ENCODE results near the gene UBE2L6.
A peak's percentile ranks its signal among the peaks of the same experiment; 100 is the strongest.

Gene UBE2L6

DNA sequence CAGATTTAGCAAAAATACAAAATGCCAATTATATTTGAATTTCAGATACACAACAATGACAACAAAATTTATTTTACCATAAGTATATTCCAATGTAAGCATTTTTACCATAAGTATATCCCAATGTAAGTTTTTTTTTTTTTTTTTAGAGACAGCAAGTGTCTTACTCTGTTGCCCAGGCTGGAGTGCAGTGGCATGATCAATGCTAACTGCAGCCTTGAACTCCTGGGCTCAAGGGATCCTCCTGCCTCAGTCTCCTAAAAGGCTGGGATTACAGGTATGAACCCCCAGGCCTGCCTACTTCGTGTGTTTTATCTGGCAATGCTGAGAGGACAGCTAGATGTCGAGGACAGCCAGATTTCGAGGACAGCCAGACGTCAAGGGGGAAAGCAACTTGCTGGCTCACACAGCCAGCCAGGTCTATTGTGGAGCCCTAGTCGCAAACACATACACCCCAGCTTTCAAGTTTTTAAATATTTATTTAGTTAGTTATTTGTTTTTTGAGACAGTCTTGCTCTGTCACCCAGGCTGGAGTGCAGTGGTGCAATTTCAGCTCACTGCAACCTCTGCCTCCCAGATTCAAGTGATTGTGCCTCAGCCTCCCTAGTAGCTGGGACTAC lies 28.9 kb upstream of the UBE2L6 start:
- no peaks in the 10 kb centered on the region for H3K9me3 ChIP-seq
- no peaks in the 10 kb centered on the region for H3K36me3 ChIP-seq (replicated peaks)
- in situ Hi-C loops (cut with MboI; ENCODE audit: low sequenced_read_pairs), result no loop called here
- peaks cover 3% of the 10 kb centered on the region; the same call in 1 of the 2 replicates for H3K27me3 ChIP-seq (ENCODE audit: low read depth)
- H3K4me3 ChIP-seq, result no peak overlapping the region
- DNase-seq (ENCODE audit: low spot score in 2 of 2), result no peak
- H3K4me1 ChIP-seq, result no peaks in the 10 kb centered on the region

DNA sequence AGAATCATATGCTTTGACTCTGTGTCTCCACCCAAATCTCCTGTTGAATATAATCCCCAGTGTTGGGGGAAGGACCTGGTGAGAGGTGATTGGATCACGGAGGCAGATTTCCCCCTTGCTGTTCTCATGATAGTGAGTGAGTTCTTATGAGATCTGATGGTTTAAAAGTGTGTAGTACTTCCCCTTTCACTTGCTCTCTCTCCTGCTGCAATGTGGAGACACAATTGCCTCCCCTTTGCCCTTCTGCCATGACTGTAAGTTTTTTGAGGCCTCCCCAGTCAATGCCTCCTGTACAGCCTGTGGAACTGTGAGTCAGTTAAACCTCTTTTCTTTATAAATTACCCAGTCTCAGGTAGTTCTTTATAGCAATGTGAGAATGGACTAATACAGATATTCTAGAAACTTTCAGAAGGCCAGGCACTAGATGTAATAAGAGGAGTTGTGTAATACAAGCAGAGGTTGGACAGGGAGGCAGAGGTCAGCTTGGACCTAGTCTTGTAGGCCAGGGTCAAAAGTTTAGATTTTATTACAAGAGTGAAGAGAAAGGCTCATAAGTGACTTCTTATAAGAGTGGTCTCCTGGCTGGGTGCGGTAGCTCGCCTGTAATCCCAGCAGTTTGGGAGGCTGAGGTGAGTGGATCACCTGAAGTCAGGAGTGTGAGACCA lies 20.7 kb upstream of the UBE2L6 start:
- H3K27me3 ChIP-seq (ENCODE audit: low read depth), result no peaks in the 10 kb centered on the region; the same call in 1 of the 2 replicates
- in situ Hi-C loops (cut with MboI; ENCODE audit: low sequenced_read_pairs), result no loop called here
- DNase-seq (ENCODE audit: low spot score in 2 of 2), result no peak

DNA sequence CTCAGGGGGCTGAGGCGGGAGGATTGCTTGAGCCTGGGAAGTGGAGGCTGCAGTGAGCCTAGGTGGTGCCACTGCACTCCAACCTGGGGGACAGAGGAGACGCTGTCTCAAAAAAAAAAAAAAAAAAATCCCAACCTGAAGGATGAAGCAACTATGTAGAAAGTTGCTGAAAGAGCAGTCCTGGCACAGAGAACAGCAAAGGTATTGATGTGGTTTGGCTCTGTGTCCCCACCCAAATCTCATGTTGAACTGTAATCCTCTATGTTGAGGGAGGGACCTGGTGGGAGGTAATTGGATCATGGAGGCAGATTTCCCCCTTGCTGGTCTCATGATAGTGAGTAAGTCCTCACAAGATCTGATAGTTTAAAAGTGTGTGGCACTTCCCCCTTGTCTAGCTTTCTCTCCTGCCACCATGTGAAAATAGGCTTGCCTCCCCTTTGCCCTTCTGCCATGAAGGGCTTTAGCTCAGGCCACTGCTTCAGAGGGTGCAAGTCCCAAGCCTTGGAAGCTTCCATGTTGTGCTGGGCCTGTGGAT lies 19.3 kb upstream of the UBE2L6 start:
- no peaks in the 10 kb centered on the region for H3K27me3 ChIP-seq (ENCODE audit: low read depth)
- in situ Hi-C loops (cut with MboI; ENCODE audit: low sequenced_read_pairs), result no loop called here
- no peak overlapping the region for H3K4me3 ChIP-seq
- H3K4me1 ChIP-seq, result no peaks in the 10 kb centered on the region
- no peaks in the 10 kb centered on the region for H3K9me3 ChIP-seq
- no peak for DNase-seq (ENCODE audit: low spot score in 2 of 2)
- no peaks in the 10 kb centered on the region for H3K36me3 ChIP-seq (replicated peaks)

More for the DNA sequence above, 20.7 kb upstream of the UBE2L6 start:
- Histone ChIP-seq H3K4me3 (no peak overlapping the region), H3K4me1 (no peaks in the 10 kb centered on the region), H3K9me3 (no peaks in the 10 kb centered on the region), H3K36me3 (replicated peaks) (no peaks in the 10 kb centered on the region)

DNA sequence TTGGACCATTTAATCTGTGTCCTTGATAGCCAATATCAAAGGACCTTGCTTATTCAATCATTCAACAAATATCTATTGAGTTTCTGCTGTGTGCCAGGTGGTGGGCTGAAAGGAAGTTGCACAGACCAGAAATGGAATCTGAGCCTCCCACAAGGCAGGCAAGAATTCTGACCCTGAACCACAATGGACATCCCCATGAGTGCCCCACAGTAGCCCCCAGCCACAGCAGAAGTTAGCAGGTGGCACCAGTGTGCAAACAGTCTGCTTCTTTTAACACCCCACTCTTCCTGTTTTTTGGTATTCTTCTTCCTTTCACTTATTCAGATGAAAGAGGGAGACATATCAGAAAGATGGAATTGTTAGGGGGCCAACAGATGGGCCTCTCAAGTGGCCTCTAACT lies 17.8 kb upstream of the UBE2L6 start:
- no peaks in the 10 kb centered on the region for H3K36me3 ChIP-seq (replicated peaks)
- H3K27me3 ChIP-seq (ENCODE audit: low read depth), result no peaks in the 10 kb centered on the region
- no peak for DNase-seq (ENCODE audit: low spot score in 2 of 2)
- H3K9me3 ChIP-seq, result no peaks in the 10 kb centered on the region
- in situ Hi-C loops (cut with MboI; ENCODE audit: low sequenced_read_pairs), result no loop called here
- H3K4me3 ChIP-seq, result no peak overlapping the region
- no peaks in the 10 kb centered on the region for H3K4me1 ChIP-seq

DNA sequence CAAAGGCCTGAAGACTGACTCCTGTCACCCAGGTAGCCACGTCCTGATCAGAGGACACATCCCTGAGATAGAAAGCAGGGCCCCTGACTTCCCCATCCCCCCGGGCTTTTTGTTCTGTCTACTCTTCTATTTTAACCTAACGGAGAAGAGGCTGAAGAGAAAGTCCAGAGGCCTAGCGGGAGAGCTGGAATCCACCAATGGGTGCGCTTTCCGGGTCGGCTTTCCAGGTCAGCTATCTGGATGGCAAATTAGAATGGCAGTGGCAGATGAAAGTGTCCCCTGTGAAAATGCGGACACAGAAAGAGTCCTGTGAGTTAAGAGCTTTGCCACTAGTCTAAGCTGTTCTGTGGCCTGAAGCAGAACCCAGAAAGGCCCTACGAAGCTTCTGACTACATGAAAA lies 16.9 kb upstream of the UBE2L6 start:
- Histone ChIP-seq H3K4me1 (no peaks in the 10 kb centered on the region), H3K4me3 (no peak overlapping the region), H3K9me3 (no peaks in the 10 kb centered on the region), H3K36me3 (replicated peaks) (no peaks in the 10 kb centered on the region), H3K27me3 (ENCODE audit: low read depth) (no peaks in the 10 kb centered on the region)
- no peak for DNase-seq (ENCODE audit: low spot score in 2 of 2)
- in situ Hi-C loops (cut with MboI; ENCODE audit: low sequenced_read_pairs), result no loop called here

DNA sequence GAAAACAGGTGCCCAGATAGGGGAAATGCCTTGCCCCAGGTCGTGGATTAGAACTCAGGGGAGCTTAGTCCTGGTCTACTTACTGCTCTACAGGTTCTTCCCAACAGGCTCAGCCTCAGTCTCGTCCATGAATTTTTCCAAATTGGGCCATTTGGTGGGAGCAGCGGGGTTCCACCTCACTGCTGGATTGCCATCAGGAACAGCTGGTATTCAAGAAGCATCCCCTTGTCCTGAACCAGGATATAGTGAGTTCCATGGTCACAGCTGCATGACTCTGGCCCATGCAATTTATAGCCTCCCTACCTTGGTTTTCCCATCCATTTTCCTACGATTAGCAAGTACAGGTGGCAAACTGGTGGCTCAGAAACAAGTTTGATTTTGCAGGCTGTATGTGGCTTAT lies 6.6 kb upstream of the UBE2L6 start:
- in situ Hi-C loops (cut with MboI; ENCODE audit: low sequenced_read_pairs), result no loop called here

DNA sequence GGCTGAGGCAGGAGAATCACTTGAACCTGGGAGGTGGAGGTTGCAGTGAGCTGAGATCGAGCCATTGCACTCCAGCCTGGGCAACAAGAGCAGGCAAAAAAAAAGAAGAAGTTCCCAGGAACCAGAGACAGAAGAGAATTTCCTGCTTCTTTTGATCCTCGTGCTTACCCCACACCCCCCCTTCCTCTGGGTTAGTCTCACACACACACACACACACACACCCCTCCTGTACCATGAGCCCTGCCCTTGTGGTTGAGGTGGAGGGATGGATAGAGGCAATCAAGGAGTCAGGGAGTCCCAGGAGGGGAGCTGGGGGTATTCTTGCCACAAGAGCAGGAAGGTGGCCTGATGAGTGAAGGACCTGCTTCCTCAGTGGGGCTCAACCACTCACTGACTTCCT lies 4.1 kb upstream of the UBE2L6 start:
- no peaks in the 10 kb centered on the region for H3K27me3 ChIP-seq (ENCODE audit: low read depth)
- no peaks in the 10 kb centered on the region for H3K36me3 ChIP-seq (replicated peaks)
- no peak overlapping the region for H3K4me3 ChIP-seq
- H3K4me1 ChIP-seq, result peaks cover 10% of the 10 kb centered on the region
- H3K9me3 ChIP-seq, result no peaks in the 10 kb centered on the region
- in situ Hi-C loops (cut with MboI; ENCODE audit: low sequenced_read_pairs), result no loop called here
- no peak for DNase-seq (ENCODE audit: low spot score in 2 of 2)

More for the DNA sequence above, 6.6 kb upstream of the UBE2L6 start:
- Histone ChIP-seq H3K9me3 (no peaks in the 10 kb centered on the region), H3K4me3 (no peak overlapping the region), H3K27me3 (ENCODE audit: low read depth) (no peaks in the 10 kb centered on the region), H3K4me1 (peaks cover 13% of the 10 kb centered on the region), H3K36me3 (replicated peaks) (no peaks in the 10 kb centered on the region)
- DNase-seq (ENCODE audit: low spot score in 2 of 2), result no peak

DNA sequence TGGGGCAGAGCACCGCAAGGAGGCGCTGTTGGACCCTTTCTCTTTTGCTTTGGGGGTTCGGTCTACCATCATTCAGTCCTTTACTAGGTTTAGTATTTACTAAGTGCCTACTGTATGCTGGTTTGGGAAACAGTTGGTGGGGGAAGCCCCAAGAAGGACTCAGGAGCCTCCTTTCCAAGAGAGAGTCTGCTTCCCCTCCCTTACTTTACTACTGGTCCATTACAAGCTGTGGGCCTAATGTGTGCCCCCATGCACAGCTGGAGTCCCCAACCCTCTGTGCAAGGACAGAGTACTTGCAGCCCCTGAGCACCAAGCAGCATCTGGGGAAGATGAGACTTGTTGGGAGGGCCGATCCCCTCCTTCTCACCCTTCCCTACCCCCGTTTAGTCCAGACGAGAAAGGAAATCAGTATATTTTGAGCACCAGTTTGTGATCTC lies 876 bp upstream of the UBE2L6 start:
- Histone ChIP-seq H3K9me3 (no peaks in the 10 kb centered on the region), H3K4me3 (peak overlapping the region; percentile 66), H3K4me1 (peaks cover 2% of the 10 kb centered on the region; the same call in 1 of the 2 replicates), H3K36me3 (replicated peaks) (no peaks in the 10 kb centered on the region), H3K27me3 (ENCODE audit: low read depth) (no peaks in the 10 kb centered on the region)
- DNase-seq (ENCODE audit: low spot score in 2 of 2), result peak in 1 of 2 experiments; percentile 91
- in situ Hi-C loops (cut with MboI; ENCODE audit: low sequenced_read_pairs), result loop anchor here (5.0 kb wide), 1 partner anchor 74 kb away; no protein-coding TSS in a partner anchor

DNA sequence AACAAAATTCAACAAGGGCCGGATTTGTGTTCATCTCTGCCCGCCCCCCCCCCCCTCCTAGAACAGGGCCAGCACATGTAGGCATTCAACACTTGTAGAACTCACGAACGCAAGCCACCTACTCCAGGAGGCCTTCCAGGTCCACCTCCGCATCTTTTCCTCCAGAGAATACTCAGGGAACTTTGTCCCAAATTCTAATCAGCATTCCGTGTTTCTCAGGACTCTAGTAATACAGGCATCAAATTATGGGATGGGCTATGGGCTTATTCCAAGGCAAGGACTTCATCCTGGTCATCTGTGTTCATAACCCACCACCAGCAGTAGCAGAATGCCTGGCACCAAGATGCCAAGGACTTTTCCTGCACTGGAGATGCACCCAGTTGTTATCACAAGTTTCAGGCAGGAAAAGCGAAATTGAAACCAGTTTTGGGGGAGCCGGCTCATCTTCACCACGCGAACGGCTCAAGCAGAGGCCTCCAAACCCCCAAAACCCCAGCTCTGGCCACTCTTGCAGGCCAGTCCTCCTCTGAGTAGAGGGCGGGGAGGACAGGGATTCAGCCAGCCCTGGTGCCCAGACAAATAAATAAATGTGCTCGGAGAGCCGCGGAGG lies 462 bp downstream of the UBE2L6 start:
- Histone ChIP-seq H3K27me3 (ENCODE audit: low read depth) (no peaks in the 10 kb centered on the region), H3K4me1 (peaks cover 2% of the 10 kb centered on the region; the same call in 1 of the 2 replicates), H3K36me3 (replicated peaks) (no peaks in the 10 kb centered on the region), H3K4me3 (peak overlapping the region; percentile 66), H3K9me3 (no peaks in the 10 kb centered on the region)
- in situ Hi-C loops (cut with MboI; ENCODE audit: low sequenced_read_pairs), result loop anchor here (5.0 kb wide), 1 partner anchor 75 kb away; no protein-coding TSS in a partner anchor
- no peak for DNase-seq (ENCODE audit: low spot score in 2 of 2)

DNA sequence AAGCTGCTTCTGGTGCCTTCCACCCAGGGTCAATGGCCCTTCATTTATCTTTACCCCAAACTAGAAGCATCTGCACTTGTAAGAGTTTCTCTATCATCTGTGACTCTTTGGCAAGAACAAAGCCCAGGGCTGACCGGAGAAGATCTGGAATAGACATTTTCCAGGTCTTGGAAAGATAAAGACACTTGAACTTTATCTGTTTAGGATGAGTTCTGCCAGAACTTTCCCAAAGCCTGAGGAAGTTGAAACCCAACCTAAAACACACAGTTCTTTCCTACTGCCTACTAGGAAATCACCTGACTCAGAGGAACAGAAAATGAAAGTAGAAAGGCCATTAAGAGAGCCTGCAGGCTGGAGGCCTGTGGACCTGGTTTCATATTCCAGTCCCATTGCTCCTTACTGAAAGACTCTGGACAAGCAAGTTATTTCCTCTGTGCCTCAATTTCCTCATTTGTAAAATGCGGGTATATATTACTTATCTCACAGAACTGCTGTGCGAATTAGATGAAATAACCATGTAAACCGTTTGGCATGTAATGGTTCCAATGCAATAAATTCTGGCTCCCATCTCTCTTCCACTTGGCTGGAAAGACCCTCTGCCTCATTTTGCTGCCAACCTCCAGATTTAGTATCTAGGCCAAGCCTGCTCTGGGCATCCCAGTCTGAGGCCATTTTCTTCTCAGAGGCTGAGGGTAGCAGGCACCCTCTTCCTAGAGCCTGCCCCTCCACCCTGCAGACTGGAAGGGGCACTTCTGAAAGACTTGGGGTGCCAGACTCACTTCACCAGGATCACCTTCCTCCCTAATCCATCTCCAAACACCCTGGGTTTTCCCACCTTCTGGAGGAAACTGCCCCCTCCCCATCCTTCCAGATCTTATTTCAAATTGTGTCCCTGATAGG lies 1.2 kb downstream of the UBE2L6 start:
- no peaks in the 10 kb centered on the region for H3K27me3 ChIP-seq (ENCODE audit: low read depth)
- DNase-seq (ENCODE audit: low spot score in 2 of 2), result no peak
- in situ Hi-C loops (cut with MboI; ENCODE audit: low sequenced_read_pairs), result loop anchor here (5.0 kb wide), 1 partner anchor 76 kb away; no protein-coding TSS in a partner anchor
- no peaks in the 10 kb centered on the region for H3K9me3 ChIP-seq
- H3K4me3 ChIP-seq, result peak overlapping the region; percentile 1; the same call in 1 of the 2 replicates
- H3K4me1 ChIP-seq, result peaks cover 2% of the 10 kb centered on the region; the same call in 1 of the 2 replicates
- no peaks in the 10 kb centered on the region for H3K36me3 ChIP-seq (replicated peaks)

DNA sequence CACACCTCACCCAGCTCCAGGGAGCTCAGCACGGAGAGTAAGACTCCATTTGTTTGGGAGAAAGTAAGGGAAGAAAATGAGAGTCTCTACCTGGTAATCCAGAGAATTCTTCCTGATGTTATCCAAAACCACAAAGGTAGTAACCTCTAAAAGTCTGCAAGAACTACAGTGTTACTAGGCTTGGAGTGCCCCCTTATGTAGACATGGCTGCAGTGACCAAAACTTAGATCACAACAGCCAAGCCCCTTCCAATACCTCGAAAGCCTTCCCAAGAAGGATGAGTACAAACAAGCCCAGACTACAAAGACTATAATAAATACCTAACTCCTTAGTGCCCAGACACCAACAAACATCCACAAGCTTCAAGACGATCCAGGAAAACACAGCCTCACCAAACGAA lies 4.9 kb downstream of the UBE2L6 start:
- in situ Hi-C loops (cut with MboI; ENCODE audit: low sequenced_read_pairs), result no loop called here
- DNase-seq (ENCODE audit: low spot score in 2 of 2), result no peak

DNA sequence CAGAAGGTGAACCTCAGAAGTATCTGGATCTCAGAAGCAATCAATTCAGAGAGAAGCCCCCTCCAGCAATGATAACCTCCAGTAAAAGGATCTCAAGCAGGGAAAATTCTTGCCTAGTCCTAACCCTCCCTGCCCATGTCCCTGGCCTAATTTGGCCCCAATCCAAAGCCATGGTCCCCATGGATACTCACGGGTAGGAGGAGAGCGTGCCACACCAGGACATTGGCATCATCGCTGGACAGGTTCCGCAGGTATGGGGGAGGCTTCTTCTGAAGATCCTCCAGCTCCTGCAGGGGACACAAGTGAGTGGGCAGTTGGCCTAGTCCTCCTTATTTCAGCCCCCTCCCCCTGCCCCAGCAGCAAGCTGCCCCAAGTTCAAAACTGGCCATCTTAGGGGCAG lies 7.3 kb downstream of the UBE2L6 start:
- no peaks in the 10 kb centered on the region for H3K27me3 ChIP-seq (ENCODE audit: low read depth)
- 0 out of 2 replicates have a peak, but pooled peaks cover 4% of the 10 kb centered on the region for H3K36me3 ChIP-seq (replicated peaks)
- DNase-seq (ENCODE audit: low spot score in 2 of 2), result no peak
- H3K4me3 ChIP-seq, result no peak overlapping the region
- H3K9me3 ChIP-seq, result no peaks in the 10 kb centered on the region
- in situ Hi-C loops (cut with MboI; ENCODE audit: low sequenced_read_pairs), result no loop called here
- no peaks in the 10 kb centered on the region for H3K4me1 ChIP-seq

More for the DNA sequence above, 4.9 kb downstream of the UBE2L6 start:
- no peaks in the 10 kb centered on the region; the same call in 1 of the 2 replicates for H3K4me1 ChIP-seq
- H3K9me3 ChIP-seq, result no peaks in the 10 kb centered on the region
- no peaks in the 10 kb centered on the region for H3K27me3 ChIP-seq (ENCODE audit: low read depth)
- 0 out of 2 replicates have a peak, but pooled peaks cover 4% of the 10 kb centered on the region for H3K36me3 ChIP-seq (replicated peaks)
- no peak overlapping the region for H3K4me3 ChIP-seq

DNA sequence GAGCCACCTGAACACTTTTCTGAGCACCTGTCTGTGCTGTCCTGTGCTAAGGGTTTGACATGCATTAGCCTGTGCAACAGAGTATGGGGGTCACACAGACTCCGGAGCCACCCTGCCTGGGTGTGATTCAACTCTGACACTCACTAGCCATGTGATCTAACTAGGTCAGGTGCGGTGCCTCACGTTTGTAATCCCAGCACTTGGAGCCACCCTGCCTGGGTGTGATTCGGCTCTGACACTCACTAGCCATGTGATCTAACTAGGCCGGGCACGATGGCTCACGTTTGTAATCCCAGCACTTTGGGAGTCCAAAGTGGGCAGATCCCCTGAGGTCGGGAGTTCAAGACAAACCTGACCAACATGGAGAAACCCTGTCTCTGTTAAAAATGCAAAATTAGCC lies 11.4 kb downstream of the UBE2L6 start:
- H3K36me3 ChIP-seq (replicated peaks), result 0 out of 2 replicates have a peak, but pooled peaks cover 4% of the 10 kb centered on the region
- in situ Hi-C loops (cut with MboI; ENCODE audit: low sequenced_read_pairs), result no loop called here
- H3K27me3 ChIP-seq (ENCODE audit: low read depth), result no peaks in the 10 kb centered on the region

More for the DNA sequence above, 11.4 kb downstream of the UBE2L6 start:
- Histone ChIP-seq H3K4me1 (no peaks in the 10 kb centered on the region), H3K4me3 (no peak overlapping the region), H3K9me3 (no peaks in the 10 kb centered on the region)
- DNase-seq (ENCODE audit: low spot score in 2 of 2), result no peak

Measured in HAP-1 (cell line).